ENCODE results near the gene TSGA10. TPM values are rescaled to one million over a fixed set of nuclear protein-coding genes. Genes with fewer than 3 reads are reported as not detected.

TSGA10 gene
- total and polyA plus RNA-seq, 2 experiments from 2014 or later, result 6.4 to 24.2 TPM

GRCh38 chr2:99096728-99097127, 58.0 kb downstream of the TSGA10 start:
- Mint-ChIP-seq H3K4me1 (no peaks in the 10 kb centered on the region), H3K36me3 (ENCODE audit: low read depth) (no peaks in the 10 kb centered on the region), H3K27me3 (ENCODE audit: insufficient read depth, low read depth, poor library complexity) (peaks cover 6% of the 10 kb centered on the region), H3K9me3 (peaks cover 20% of the 10 kb centered on the region), H3K27ac (no peak overlapping the region), H3K4me3 (no peak overlapping the region)
- no peaks in the 10 kb centered on the region for H3K9me2 ChIP-seq (ENCODE audit: insufficient read depth)
- H3K27ac ChIP-seq (ENCODE audit: low read depth), result no peak overlapping the region
- no peaks in the 10 kb centered on the region for H3K79me2 ChIP-seq (replicated peaks; ENCODE audit: insufficient read depth)
- DNase-seq (ENCODE audit: low spot score) (no peak), ATAC-seq (no peak)
- H3K4me1 ChIP-seq (ENCODE audit: insufficient read depth), result no peaks in the 10 kb centered on the region
- H3F3A ChIP-seq (replicated peaks; ENCODE audit: low read depth), result no peaks in the 10 kb centered on the region
- no peaks in the 10 kb centered on the region for H4K20me1 ChIP-seq (replicated peaks; ENCODE audit: insufficient read depth)
- H3K4me2 ChIP-seq, result no peak overlapping the region
- H3K27me3 ChIP-seq (ENCODE audit: insufficient read depth), result no peaks in the 10 kb centered on the region
- H3K4me3 ChIP-seq, result no peak overlapping the region
- H3K36me3 ChIP-seq (ENCODE audit: insufficient read depth), result no peaks in the 10 kb centered on the region
- H2AFZ ChIP-seq, result no peak overlapping the region
- TF ChIP-seq STAT1 (IDR thresholded peaks at IDR 0.05; ENCODE audit: unreplicated experiment), result no peak
- TF ChIP-seq JUNB (IDR thresholded peaks at IDR 0.05; ENCODE audit: unreplicated experiment), result no peak
- TF ChIP-seq, protein P1, sequence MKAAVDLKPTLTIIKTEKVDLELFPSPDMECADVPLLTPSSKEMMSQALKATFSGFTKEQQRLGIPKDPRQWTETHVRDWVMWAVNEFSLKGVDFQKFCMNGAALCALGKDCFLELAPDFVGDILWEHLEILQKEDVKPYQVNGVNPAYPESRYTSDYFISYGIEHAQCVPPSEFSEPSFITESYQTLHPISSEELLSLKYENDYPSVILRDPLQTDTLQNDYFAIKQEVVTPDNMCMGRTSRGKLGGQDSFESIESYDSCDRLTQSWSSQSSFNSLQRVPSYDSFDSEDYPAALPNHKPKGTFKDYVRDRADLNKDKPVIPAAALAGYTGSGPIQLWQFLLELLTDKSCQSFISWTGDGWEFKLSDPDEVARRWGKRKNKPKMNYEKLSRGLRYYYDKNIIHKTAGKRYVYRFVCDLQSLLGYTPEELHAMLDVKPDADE (IDR thresholded peaks at IDR 0.05), result no peak
- TF ChIP-seq EZH2 (IDR thresholded peaks at IDR 0.05; ENCODE audit: low read depth, unreplicated experiment), result no peak
- TF ChIP-seq, protein P2, sequence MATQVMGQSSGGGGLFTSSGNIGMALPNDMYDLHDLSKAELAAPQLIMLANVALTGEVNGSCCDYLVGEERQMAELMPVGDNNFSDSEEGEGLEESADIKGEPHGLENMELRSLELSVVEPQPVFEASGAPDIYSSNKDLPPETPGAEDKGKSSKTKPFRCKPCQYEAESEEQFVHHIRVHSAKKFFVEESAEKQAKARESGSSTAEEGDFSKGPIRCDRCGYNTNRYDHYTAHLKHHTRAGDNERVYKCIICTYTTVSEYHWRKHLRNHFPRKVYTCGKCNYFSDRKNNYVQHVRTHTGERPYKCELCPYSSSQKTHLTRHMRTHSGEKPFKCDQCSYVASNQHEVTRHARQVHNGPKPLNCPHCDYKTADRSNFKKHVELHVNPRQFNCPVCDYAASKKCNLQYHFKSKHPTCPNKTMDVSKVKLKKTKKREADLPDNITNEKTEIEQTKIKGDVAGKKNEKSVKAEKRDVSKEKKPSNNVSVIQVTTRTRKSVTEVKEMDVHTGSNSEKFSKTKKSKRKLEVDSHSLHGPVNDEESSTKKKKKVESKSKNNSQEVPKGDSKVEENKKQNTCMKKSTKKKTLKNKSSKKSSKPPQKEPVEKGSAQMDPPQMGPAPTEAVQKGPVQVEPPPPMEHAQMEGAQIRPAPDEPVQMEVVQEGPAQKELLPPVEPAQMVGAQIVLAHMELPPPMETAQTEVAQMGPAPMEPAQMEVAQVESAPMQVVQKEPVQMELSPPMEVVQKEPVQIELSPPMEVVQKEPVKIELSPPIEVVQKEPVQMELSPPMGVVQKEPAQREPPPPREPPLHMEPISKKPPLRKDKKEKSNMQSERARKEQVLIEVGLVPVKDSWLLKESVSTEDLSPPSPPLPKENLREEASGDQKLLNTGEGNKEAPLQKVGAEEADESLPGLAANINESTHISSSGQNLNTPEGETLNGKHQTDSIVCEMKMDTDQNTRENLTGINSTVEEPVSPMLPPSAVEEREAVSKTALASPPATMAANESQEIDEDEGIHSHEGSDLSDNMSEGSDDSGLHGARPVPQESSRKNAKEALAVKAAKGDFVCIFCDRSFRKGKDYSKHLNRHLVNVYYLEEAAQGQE (IDR thresholded peaks at IDR 0.05; ENCODE audit: unreplicated experiment), result no peak
- no peak for TF ChIP-seq CREB1 (CRISPR knock-in tag; IDR thresholded peaks at IDR 0.05; ENCODE audit: low read depth)
- TF ChIP-seq CTCF (conservative IDR thresholded peaks at IDR 0.05; ENCODE audit: low read depth in 2 of 2), result no peak
- no peak for TF ChIP-seq ZNF331 (CRISPR knock-in tag; IDR thresholded peaks at IDR 0.05; ENCODE audit: low read depth)
- TF ChIP-seq ZNF462 (CRISPR knock-in tag; IDR thresholded peaks at IDR 0.05), result no peak
- no peak for TF ChIP-seq ZNF114 (CRISPR knock-in tag; IDR thresholded peaks at IDR 0.05)
- TF ChIP-seq POLR2AphosphoS5 (IDR thresholded peaks at IDR 0.05; ENCODE audit: low read depth), result no peak
- TF ChIP-seq EZH2phosphoT487 (IDR thresholded peaks at IDR 0.05; ENCODE audit: unreplicated experiment), result no peak
- no peak for TF ChIP-seq NANOG (IDR thresholded peaks at IDR 0.05; ENCODE audit: borderline replicate concordance)

All from GM23338 (cell line).